H1 (cell line): ENCODE data around the gene RNF41.

ENCODE experiments used
- JUND ChIP-seq: IDR thresholded peaks from 2 replicates; pipeline ENCODE4 v1.6.1; 2011; ENCODE audit warnings: mild to moderate bottlenecking, improper control_type of control experiment, low read length
- POLR2AphosphoS5 ChIP-seq: IDR thresholded peaks from 2 replicates; pipeline ENCODE4 v1.6.1; 2011; ENCODE audit warnings: low read depth, low read length
- TF ChIP-seq, protein P1 (sequence below), 3 experiments: IDR thresholded peaks; 1 replicate in 2 of 3; 2 replicates in 1 of 3; pipeline versions ENCODE4 v1.5.1 to v1.6.1; 2011; ENCODE audit warnings: low read length in 3 of 3, mild to moderate bottlenecking in 3 of 3, inconsistent platforms in 2 of 3, low read depth in 1 of 3, moderate library complexity in 1 of 3; ENCODE audit not compliant: insufficient read depth in 1 of 3; ENCODE audit errors: control extremely low read depth in 1 of 3

DNA sequence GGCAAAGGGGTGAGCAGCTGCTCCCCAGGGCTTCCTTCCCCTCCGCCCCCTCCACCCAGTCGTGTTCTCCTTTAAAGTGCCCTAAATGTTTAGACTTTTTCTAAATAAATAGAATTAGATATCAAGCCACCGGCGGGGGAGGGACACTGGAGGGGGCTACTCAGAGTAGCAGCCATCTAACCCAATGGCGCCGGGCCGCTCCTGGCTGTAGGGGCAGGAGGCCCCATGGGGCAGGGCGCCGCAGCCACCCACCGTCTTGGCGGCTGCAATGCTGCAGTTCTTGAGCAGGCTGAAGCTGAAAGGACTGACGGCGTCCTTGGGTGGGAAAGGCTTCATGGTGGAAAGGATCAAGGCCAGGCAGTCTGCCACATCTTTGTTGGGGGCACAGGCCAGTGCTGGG is 21.3 kb upstream of the RNF41 start:
- TF ChIP-seq, protein P1, sequence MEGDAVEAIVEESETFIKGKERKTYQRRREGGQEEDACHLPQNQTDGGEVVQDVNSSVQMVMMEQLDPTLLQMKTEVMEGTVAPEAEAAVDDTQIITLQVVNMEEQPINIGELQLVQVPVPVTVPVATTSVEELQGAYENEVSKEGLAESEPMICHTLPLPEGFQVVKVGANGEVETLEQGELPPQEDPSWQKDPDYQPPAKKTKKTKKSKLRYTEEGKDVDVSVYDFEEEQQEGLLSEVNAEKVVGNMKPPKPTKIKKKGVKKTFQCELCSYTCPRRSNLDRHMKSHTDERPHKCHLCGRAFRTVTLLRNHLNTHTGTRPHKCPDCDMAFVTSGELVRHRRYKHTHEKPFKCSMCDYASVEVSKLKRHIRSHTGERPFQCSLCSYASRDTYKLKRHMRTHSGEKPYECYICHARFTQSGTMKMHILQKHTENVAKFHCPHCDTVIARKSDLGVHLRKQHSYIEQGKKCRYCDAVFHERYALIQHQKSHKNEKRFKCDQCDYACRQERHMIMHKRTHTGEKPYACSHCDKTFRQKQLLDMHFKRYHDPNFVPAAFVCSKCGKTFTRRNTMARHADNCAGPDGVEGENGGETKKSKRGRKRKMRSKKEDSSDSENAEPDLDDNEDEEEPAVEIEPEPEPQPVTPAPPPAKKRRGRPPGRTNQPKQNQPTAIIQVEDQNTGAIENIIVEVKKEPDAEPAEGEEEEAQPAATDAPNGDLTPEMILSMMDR (IDR thresholded peaks at IDR 0.05; ENCODE audit: control extremely low read depth in 1 of 3, insufficient read depth in 1 of 3, low read depth in 1 of 3, low read length in 3 of 3) = no peak
- TF ChIP-seq JUND (no peak), POLR2AphosphoS5 (no peak)
